ENCODE measurements around the gene CAMK1G. TPM values are rescaled to one million over a fixed set of nuclear protein-coding genes. Genes with fewer than 3 reads are reported as not detected.

The CAMK1G gene
- polyA plus RNA-seq, 1 donor (not counting 4 experiments of a cell fraction or from before 2014, with no cell fraction given), result not detected

DNA sequence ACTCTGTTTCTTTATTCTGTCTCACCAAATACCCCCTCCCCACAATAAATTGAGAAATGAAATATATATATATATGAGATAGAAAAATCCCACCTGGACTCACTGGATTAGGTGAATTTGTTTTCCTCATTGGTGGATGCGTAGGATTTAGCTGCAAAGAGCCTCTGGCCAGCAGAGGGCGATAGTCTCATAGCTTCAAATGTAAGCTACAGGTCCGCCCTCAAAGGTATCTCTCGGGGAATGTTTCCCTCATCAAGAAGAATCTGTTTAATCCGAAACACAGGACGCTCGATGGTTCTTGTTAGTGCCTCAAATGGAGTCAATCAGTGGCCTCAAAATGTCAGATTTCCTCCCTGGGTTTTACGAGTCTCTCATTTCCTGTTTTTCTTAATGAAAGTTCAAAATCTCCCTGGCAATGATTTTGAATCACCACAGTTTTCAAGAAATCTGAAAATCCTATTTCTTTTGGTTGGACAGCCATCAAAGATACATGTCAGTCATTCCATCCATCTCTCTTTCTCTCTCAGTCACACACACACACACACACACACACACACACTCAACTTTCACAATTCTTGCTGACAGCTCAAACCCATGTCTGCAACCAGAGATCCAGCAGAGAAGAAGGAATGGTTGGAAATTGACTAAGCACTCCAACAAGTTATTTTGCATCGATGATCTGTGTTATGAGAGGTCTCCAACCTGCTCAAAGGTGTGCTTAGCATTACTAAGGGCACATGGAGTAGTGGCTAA lies 13.9 kb upstream of the CAMK1G start:
- H4K20me1 ChIP-seq (ENCODE audit: control insufficient read depth, extremely low read depth, insufficient read depth, low read length), result no peaks in the 10 kb centered on the region
- peaks cover 44% of the 10 kb centered on the region for H3K4me1 ChIP-seq (ENCODE audit: control insufficient read depth, extremely low read depth, insufficient read depth, low read length)
- TF ChIP-seq, protein P1, sequence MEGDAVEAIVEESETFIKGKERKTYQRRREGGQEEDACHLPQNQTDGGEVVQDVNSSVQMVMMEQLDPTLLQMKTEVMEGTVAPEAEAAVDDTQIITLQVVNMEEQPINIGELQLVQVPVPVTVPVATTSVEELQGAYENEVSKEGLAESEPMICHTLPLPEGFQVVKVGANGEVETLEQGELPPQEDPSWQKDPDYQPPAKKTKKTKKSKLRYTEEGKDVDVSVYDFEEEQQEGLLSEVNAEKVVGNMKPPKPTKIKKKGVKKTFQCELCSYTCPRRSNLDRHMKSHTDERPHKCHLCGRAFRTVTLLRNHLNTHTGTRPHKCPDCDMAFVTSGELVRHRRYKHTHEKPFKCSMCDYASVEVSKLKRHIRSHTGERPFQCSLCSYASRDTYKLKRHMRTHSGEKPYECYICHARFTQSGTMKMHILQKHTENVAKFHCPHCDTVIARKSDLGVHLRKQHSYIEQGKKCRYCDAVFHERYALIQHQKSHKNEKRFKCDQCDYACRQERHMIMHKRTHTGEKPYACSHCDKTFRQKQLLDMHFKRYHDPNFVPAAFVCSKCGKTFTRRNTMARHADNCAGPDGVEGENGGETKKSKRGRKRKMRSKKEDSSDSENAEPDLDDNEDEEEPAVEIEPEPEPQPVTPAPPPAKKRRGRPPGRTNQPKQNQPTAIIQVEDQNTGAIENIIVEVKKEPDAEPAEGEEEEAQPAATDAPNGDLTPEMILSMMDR (optimal IDR thresholded peaks at IDR 0.05 in 1 of 3, IDR thresholded peaks at IDR 0.05 in 1 of 3, conservative IDR thresholded peaks at IDR 0.05 in 1 of 3; ENCODE audit: extremely low read depth in 1 of 3, insufficient read depth in 2 of 3, low read length in 3 of 3), result peak; percentile 81 to 92 (median 91)
- no peak for TF ChIP-seq EZH2 (IDR thresholded peaks at IDR 0.05; ENCODE audit: low read length)
- H3K36me3 ChIP-seq (ENCODE audit: control insufficient read depth in 2 of 2, extremely low read depth in 1 of 2, insufficient read depth in 2 of 2, low read length in 2 of 2), result no peaks in the 10 kb centered on the region
- dilution Hi-C loops (cut with MboI; ENCODE audit: extremely low pct_ligation_motif_present, low sequenced_read_pairs), result no loop called here
- DNase-seq (ENCODE audit: low read depth, low spot score) (peak; percentile 69), FAIRE-seq (peak; percentile 94)
- no peaks in the 10 kb centered on the region for H3K9me1 ChIP-seq (ENCODE audit: control insufficient read depth, extremely low read depth, insufficient read depth, low read length)
- no peak overlapping the region for H2AFZ ChIP-seq (ENCODE audit: control insufficient read depth, low read length)
- no peak overlapping the region for H3K9ac ChIP-seq (ENCODE audit: control insufficient read depth, extremely low read depth, insufficient read depth, low read length)
- no peaks in the 10 kb centered on the region for H3K79me2 ChIP-seq (ENCODE audit: control insufficient read depth, insufficient read depth, low read length)
- H3K4me3 ChIP-seq (ENCODE audit: control insufficient read depth in 2 of 3, extremely low read depth in 1 of 3, insufficient read depth in 2 of 3, low read depth in 1 of 3, low read length in 3 of 3), result no peak overlapping the region
- H3K4me2 ChIP-seq (ENCODE audit: control insufficient read depth, extremely low read depth, insufficient read depth, low read depth, low read length), result peak overlapping the region; percentile 33
- H3K9me3 ChIP-seq (ENCODE audit: control insufficient read depth, low read depth, low read length), result no peaks in the 10 kb centered on the region
- H3K27ac ChIP-seq (ENCODE audit: control insufficient read depth, insufficient read depth, low read length), result no peak overlapping the region
- H3K27me3 ChIP-seq (ENCODE audit: control insufficient read depth, extremely low read depth, insufficient read depth, low read length), result peaks cover 8% of the 10 kb centered on the region

DNA sequence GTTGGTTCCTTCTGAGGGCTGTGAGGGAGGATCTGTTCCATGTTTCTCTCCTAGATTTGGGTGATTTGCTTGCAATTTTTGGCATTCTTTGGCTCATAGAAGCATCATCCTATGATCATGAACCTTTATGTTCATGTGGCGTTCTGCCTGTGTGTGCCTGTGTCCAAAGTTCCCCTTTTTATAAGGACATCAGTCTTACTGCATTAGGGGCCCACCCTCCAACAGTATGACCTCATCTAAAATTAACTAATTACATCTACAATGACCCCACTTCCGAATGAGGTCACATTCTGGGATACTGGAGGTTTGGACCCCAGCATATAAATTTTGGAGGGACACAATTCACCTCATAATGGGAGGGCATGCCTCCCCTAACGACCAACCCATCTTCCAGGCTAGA lies 12.8 kb upstream of the CAMK1G start:
- DNase-seq (ENCODE audit: low read depth, low spot score), result no peak
- Histone ChIP-seq H3K79me2 (ENCODE audit: control insufficient read depth, insufficient read depth, low read length) (no peaks in the 10 kb centered on the region), H3K9me1 (ENCODE audit: control insufficient read depth, extremely low read depth, insufficient read depth, low read length) (no peaks in the 10 kb centered on the region), H3K4me1 (ENCODE audit: control insufficient read depth, extremely low read depth, insufficient read depth, low read length) (peaks cover 36% of the 10 kb centered on the region), H3K27ac (ENCODE audit: control insufficient read depth, insufficient read depth, low read length) (no peak overlapping the region), H3K9me3 (ENCODE audit: control insufficient read depth, low read depth, low read length) (no peaks in the 10 kb centered on the region), H3K4me3 (ENCODE audit: control insufficient read depth in 2 of 3, extremely low read depth in 1 of 3, insufficient read depth in 2 of 3, low read depth in 1 of 3, low read length in 3 of 3) (no peak overlapping the region), H2AFZ (ENCODE audit: control insufficient read depth, low read length) (no peak overlapping the region), H3K4me2 (ENCODE audit: control insufficient read depth, extremely low read depth, insufficient read depth, low read depth, low read length) (no peak overlapping the region), H3K9ac (ENCODE audit: control insufficient read depth, extremely low read depth, insufficient read depth, low read length) (no peak overlapping the region), H4K20me1 (ENCODE audit: control insufficient read depth, extremely low read depth, insufficient read depth, low read length) (no peaks in the 10 kb centered on the region), H3K36me3 (ENCODE audit: control insufficient read depth in 2 of 2, extremely low read depth in 1 of 2, insufficient read depth in 2 of 2, low read length in 2 of 2) (no peaks in the 10 kb centered on the region), H3K27me3 (ENCODE audit: control insufficient read depth, extremely low read depth, insufficient read depth, low read length) (peaks cover 12% of the 10 kb centered on the region)
- dilution Hi-C loops (cut with MboI; ENCODE audit: extremely low pct_ligation_motif_present, low sequenced_read_pairs), result no loop called here
- no peak for FAIRE-seq
- TF ChIP-seq, protein P1 (optimal IDR thresholded peaks at IDR 0.05 in 1 of 3, IDR thresholded peaks at IDR 0.05 in 1 of 3, conservative IDR thresholded peaks at IDR 0.05 in 1 of 3; ENCODE audit: extremely low read depth in 1 of 3, insufficient read depth in 2 of 3, low read length in 3 of 3), result no peak
- no peak for TF ChIP-seq EZH2 (IDR thresholded peaks at IDR 0.05; ENCODE audit: low read length)
